HG03460 (cell line): Measurements from ENCODE around the gene ZNF664.

Source experiments
- ATAC-seq: cut with Tn5 transposase; IDR thresholded peaks from one replicate; pipeline ENCODE4 v1.9.1; 2021; ENCODE audit not compliant: unreplicated experiment

Gene ZNF664

DNA sequence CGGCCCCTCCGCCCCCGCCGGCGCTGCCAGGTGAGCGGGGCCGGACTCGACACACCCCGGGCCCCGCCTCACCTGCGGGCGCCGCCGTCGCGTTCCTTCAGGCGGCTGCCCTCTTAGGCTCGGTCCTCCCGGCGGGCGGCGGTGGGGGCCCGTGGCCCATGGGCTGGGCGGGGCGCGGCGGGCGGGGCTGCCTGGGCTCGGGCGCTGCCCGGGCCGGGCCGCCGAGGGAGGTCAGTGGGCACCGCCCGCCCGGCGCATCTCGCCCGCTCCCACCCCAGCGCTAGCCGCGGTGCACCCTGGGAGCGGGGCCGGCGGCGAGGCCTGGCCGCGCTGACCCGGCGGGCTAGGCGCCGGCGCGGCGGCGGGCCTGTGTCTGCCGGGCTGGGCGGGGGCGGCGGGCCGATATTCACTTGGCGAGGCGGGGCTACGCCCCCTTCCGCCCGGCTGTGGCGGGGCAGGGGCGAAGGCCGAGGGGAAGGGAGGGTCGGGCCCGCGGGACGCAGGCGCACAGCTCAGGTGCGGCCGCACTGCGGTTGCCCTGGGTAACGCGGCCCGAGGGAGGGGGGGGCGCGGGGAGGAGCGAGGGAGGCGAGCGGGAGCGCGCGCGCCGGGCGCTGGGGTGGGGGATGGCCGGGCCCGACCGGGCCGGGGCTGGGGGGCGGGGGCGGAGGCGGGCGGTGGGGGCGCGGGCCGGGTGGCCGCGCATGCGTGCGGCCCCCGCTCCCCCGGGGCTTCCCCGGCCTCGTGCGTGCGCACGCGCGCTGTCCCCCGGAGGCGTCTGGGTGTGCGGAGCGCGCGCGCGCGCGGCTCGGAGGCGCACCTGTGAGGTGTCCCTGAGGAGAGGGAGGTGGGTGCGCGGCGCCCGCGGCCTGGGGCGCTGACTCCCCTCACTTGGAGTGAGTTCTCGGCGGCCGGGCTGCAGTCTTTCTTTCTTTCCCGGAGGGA, at the start of gene ZNF664, which contains the start of gene CCDC92:
Gene ZNF664 (plus strand): TSS at position 759 of the 945 bp plus-strand sequence. CDS start 38,930 bp downstream, outside the sequence.
Gene CCDC92 (minus strand): TSS at position 375 of the 945 bp plus-strand sequence. CDS start 28,526 bp downstream, outside the sequence.
- ATAC-seq = peak; percentile 75

DNA sequence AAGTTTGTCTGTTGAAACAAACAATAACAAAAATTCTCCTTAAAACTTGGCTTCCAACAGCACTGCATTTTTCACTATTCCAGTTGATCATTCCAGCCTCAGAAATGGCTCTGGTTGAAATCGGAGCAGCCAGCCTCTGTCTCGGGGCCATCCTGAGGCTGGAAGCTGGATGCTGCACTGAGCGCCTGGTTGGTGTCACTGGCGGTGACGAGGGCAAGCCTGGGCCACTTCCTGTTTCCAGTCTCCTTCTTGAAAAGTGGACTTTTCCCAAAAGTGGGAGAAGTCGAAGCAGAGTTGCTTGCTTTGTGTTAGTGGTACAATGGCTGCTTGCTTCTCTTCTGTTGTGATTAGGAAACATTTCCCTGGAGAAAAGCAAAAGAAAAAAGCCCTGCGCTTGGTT, 49.1 kb upstream of the ZNF664 start:
- no peak for ATAC-seq

DNA sequence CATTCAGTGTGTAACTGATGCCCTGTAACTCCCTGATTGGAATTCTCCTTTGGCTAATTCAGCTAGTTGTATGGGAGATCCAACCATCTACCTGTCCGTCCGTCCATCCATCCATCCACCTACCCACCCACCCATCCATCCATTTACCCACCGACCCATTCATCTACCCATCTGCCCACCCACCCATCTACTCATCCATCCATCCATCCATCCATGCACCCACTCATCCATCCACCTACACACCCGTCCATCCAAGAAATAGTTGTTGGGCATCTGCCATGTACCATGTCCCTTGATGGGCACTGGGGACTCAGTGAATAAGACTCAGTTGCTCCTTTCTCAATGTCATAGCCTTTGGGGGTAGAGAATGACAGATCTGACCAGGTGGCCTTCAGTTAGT, 48.5 kb upstream of the ZNF664 start:
- ATAC-seq = no peak

DNA sequence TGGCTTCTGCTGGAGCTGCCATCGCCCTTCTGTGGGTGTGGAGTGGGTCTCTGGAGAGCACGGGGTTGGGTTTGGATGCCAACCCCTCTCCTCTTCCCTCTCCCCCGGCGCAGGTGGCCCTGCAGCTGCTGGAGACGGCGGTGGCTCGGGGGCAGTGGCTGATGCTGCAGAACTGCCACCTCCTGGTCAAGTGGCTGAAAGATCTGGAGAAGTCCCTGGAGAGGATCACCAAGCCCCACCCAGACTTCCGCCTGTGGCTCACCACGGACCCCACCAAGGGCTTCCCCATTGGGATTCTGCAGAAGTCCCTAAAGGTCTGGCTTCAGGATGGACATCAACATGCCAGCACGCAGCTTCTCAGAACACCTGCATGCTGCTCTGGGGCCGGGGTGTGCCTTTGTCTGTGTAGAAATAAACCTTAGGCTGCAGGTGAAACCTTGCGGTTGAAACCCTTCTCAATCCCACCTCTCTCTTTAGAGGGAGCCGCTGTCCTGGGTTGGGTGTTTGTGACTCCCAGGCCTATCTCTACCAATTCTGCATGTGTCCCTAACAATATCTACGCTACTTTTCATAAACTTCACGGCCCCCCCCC, 44.6 kb upstream of the ZNF664 start:
- no peak for ATAC-seq

DNA sequence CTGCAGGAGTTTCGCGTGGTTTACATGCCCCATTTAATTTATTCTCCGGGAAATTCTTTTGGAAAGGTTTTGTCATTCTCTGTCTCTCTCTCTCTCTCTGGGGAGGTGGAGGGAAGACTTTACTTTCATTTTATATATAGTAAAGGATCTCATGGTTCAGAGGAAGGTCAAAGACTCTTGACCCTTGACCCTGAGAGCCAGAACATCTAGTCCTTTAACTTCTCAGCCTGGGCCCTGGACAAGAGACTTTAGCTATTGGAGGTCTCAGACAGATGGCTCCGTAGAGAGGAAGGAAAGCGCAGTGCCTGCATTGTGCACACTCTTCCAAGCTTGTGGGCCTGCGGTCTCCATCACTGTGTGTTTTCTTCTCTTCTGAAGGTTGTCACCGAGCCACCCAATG, 44.1 kb upstream of the ZNF664 start:
- ATAC-seq = no peak

DNA sequence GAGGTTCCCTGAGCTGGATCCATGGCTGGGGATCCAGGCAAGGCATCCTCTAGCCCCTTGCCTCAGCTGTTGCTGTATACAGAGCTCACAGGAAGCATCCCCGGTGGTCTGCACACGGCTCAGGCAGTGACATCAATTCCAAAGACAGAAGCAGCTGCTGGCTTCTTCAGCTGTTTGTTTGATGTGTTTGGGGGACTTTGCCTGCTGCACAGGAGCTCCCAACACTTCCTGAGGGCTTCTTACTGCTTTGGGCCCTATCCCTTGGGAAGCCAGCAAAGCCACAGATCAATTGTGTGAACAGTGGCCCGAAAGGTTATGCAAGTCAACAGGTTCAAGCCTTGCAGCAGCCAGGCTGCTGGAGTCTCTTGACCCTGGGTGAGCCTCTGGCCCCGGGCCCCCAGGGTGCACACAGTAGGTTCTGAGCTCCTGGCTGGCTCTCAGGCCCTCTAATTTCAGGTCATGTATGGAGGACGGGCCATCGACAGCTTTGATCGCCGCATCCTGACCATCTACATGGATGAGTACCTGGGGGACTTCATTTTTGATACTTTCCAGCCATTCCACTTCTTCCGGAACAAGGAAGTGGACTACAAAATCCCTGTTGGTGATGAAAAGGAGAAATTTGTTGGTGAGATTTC, 43.0 kb upstream of the ZNF664 start:
- ATAC-seq = no peak

DNA sequence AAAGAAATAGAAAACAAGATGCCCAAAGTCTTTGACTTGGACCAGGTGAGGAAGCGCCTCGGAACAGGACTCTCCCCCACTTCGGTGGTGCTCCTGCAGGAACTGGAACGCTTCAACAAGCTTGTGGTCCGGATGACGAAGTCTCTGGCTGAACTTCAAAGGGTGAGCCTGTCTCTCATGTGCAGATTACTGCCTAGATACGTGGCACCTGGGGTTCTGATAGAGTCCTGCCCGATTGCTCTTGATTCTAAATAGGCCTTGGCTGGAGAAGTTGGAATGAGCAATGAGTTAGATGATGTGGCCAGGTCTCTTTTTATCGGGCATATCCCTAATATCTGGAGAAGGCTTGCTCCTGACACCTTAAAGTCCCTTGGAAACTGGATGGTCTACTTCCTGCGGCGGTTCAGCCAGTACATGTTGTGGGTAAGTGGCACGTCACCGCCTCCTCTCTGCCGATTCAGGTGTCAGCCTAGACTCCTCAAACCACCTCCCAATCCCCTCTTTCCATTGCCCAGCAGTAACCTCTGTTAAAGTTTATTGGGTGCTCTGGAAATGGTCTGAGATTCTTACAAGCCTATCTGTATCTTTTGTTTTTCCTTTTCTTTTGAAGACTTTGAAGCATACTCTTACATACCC, 41.2 kb upstream of the ZNF664 start:
- no peak for ATAC-seq

DNA sequence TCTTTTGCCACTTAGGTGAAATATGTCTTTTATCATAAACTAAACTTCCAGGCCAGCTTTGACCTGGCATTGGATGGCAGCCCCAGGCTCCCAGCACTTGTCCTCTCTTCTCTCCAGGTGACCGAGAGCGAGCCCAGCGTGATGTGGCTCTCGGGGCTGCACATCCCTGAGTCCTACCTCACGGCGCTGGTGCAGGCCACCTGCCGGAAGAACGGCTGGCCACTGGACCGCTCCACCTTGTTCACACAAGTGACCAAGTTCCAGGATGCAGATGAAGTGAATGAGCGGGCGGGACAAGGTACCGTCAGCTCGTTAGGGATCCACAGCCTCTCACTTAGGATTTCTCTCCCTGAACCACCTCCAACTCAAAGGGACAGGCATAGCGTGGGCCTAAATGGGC, 39.8 kb upstream of the ZNF664 start:
- no peak for ATAC-seq

DNA sequence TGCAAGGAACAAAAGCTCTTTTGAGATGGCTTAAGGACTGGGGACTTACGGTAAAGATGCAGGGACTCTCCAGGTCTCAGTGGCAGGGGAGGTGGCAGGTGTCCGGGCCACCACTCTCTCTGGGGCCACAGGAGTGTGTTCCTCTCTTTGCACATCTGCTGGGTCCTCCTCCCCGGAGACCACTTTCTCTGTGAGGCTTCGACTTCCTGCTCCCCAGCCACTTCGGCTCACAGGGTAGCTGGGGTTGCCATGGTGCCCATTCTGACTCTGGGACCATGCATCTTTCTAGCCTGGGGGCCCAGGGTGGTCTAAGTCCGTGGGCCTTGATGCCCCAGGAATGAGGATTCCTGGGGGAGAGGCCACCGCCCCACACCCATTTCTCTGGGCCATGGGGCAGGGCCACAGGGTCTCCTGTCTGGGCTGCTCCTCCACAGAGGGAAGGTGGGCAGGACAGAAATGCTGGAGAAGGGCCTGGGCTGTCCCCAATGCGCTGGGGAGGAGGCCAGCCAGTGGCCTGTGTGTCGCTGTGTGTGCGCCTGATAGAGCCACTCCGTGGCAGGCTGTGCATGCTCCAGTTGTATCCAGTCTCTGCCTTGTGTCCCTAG, 38.9 kb upstream of the ZNF664 start:
- ATAC-seq = no peak

DNA sequence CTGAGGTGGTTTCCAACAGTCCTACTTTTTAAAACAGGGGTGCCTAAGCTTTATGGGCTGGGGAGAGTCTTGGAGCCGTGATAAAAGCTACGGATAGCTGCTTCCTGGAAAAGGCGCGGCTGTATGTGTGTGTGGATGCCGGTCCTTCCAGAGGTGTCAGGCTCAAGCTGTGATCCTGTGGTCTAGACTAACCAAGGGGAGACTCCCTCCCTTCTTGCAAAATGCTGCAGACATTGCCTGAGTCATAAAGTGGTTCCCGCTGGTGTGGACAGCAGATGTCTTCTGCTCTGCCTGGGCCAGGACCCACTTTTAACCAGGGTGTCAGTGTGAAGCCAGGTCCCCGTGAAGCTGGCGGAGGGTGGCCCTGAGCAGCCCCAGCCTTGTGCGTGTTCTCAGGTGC, 38.2 kb upstream of the ZNF664 start:
- no peak for ATAC-seq

DNA sequence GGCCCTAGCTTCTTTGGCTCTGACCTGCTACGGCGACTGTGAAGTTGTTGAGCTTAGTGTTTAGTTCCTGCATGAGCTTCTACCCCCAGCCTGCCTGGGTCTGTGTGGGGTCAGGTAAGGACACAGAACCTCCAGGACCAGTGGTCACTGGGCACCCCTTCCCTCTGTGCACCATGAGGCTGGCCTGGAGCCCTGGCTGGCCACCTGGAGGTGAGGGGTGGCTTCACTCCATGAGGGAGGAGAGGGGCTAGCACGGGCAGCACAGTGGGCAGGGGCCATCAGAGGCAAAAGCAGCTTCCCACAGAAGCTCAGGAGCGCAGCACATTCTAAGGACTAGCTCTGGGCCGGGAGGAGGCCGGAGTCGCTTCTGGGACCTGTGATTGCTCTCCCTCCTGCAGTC, 37.1 kb upstream of the ZNF664 start:
- no peak for ATAC-seq

DNA sequence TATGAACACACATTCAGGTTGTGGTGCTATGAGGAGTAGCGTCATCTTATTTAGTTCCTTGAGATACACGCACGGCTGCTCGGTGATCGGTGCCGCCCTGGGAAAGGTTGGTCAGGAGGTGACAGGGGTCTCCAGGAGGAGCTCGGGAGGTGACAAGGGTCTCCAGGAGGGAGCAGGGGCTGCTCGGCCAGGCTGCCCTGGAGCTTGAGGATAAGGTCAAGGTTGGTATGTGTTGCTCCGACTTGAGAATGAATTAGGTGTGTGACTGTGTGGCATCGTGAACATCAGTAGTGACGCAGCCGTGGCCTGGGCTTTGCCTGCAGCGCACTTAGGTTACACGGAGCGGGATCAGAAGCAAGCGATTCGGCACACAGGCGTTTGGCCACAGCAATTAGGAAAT, 36.5 kb upstream of the ZNF664 start:
- ATAC-seq = no peak

DNA sequence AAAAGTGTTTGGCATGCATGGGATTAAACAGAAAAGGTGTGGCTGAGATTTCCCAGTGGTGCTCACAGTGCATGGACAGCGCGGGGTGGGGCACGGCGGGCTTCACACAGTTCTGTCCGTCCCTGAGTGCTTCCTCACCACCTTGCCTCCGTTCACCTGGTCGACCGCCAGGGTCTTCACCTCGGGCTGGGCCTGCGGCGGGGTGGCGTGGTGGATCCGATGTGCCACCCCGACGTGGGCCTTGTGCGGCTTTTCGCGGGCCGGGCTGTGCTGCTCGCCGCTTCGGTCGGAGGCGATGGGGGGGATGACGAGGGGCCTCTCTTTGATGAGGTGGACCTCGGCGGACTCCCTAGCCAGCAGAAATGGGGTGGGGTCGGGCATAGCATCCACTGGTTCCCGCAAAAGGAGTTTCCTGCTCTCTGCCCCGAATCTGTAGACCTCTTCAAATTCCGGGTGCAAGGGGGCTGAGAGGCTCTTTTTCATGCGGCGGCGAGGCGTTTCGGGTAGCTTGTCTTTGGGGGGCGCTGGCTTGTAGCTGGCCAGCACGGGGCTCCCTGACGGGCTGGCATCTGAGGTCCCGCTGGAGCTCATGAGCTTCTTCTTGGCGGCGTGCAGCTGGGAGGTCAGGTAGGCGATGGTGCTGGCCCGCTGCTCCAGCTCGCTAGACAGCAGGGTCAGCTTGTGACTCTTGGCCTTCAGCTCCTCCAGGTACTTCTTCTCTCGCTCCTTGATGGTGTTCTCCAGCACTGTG, 35.9 kb upstream of the ZNF664 start:
- no peak for ATAC-seq

DNA sequence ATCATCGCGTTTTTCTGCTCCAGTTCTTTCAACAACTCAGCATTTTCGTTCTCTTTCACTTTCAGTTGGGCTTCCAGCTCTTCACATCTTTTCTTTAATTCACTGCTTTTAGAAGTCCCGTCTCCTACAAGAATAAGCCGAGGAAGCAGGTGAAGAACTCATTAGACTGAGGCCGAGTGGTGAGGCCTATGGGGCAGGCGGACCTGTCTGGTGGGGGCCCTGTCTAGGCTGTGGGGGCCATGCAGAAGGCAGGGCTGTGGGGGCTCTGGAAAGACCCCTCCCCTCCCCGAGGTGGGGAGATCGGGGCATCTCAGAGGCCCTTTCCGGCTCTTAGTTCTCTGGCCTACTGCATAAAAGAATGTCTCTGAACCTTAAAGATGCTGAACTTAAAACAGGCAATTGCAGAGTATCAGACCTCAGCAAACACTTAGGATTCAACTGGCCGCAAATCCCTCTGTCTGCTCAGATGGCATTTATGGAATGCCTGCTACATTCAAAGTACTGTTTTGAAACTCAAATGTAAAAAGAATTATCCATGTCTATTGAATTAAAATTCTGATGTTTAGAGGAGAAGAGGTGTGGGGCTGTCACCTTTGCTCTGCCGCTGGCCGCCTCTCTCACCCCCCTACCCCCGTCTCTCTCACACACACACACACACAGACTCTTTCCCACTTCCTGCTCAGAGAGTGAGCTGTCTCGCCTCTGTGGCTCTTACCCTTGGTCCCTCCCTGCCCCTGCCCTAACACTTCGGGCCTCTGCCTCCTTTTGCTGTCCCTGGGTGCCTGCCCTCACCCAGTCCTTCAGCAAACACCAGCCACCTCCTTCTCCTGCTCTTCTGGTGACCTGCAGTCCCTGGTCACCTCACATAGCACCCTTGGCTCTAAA, 35.1 kb upstream of the ZNF664 start:
- no peak for ATAC-seq

DNA sequence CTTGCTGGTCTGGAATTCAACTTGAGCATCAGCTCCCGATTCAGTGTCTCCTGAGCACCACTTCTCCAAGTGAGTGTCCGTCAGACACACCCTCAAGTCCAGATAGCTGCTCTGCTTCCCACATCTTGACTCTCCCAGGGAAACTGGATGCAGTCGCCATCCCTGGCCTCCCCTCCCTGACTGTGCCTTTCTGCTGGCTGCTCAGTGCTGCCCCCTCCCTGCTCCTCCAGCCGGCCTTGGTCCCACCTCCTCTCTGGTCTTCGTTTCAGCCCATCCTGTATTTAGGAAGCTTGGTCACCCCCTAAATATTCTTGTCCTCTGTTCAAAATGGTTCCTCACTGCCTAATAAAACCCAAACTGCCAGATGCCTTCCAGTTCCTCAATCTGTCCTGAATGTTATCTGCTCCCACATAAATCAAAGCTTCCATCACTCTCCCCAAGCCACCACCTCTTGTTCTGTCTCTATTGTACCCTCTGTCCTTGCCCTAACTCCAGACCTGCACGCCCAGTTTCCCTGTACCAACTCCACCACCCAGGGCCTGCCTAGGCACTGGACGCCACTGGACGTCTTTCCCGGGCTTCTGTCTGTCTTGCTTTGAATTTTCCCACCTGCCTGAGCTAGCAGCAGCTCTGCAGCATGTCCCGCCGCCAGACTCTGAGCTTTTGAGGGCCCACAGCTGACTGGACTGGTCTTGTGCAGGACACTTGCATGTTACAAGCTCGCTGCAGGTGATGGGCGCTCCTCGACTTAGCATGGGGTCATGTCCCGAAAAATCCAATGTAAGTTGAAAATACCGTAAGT, 34.1 kb upstream of the ZNF664 start:
- no peak for ATAC-seq

DNA sequence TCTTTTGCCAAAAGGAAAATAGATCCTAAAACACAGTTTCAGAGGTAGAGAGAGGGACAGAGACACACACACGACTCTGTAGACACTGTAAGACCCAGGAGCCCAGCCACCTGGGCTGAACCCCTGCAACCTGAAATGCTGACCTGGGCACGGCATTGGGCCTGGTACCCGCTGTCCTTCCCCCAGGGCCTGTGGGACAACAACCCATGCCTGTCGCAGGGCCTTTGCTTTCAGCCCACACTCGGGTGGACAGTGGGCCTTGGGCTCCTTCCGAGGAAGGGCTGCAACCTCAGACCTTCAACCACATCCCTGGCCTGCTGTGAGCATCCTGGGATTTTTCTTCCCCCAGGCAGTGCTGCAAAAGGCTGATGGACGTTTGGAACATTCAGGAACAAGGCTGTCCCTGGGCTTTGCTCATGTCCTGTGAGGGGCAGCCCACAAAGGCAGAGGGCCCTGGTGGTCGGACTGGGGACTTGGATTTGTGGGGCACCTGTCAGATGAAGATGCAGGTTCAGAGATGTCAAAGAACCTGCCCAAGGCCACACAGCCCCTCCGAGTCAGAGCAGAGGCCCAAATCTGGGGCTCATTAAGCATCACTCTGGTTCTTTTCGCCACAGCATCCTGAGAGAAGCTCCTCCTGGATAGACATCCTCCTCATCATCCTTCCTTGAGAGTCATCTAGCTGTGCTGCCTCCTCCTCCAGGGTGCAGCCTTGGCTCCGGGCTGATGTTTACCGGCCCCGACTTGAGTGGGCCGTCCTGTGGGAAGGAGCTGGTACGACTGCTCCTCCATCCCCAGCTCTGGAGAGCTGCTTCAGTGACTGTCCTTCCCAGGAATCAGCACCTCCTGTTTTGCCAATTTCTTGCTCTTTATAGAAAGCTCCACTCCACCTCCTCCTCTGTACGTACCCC, 33.0 kb upstream of the ZNF664 start:
- ATAC-seq = no peak

DNA sequence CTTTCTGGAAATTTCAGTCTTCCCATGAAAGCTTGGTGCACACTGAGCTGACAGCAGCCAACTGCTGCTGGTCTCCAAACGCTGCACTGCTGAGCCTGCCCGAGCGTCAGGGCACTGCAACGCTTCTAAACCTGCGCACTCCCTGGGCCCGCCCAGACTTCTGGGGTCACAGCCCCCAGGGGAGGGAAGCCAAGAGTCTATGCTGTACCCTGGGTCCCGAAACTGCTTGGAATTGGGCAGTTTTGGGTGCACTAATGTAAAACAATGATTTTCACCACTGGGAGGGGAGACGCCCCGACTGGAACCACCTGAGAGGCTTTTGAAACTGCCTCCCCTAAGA, 32.4 kb upstream of the ZNF664 start:
- no peak for ATAC-seq

DNA sequence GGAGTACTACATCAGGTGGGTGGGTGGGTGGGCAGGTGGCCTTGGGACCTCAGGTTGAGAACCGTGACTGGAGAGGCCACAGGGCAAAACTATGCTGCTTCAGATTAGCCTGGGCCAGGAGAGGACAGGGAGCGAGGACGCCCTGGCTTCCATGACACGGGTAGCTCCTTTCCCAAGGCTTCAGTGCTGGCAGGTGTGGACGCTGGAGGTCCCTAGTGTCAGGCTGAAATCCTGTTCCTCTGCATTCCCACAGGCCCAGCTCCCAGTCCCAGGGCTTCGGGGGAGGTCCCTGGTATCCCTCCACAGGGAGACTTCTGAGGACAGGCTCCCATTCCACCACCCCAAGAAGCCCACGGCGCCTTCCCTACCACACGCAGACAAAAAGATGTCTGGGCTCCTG, 32.0 kb upstream of the ZNF664 start:
- no peak for ATAC-seq
